PC-9 (cell line): Measurements from ENCODE around the gene OXCT1.

Experiments used
- CTCF ChIP-seq: fragments of 200-600 bp; sonication (generic); conservative IDR thresholded peaks from 2 replicates; pipeline ENCODE4 v1.6.1; 2017; ENCODE audit warnings: mixed run types, antibody characterized with exemption, mild to moderate bottlenecking, moderate library complexity
- EZH2 ChIP-seq: fragments of 200-600 bp; sonication (generic); IDR thresholded peaks from 2 replicates; pipeline ENCODE4 v1.8.0; 2017; ENCODE audit warnings: antibody characterized with exemption, low read depth

DNA sequence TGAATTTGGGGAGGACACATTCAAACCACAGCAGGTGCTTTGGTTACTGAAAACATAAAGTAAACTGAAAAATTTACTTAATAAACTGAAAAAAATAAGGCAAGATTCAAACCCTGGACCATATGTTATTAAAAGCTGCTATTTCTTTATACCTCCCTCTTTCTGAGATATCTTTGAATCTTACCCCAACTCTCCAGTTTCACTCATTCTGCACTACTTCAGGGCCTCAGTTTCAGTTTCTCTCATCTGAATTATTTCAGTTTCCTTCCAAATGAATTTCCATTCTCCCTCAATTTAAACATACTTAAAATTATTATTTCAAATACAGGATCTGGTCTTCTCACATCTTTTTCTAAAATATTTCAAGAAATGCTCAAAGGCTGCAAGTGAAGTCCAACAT, 4.9 kb upstream of the OXCT1 start:
- no peak for TF ChIP-seq CTCF
- TF ChIP-seq EZH2: no peak
